ENCODE measurements around the gene ZCCHC14.

ZCCHC14 gene

DNA sequence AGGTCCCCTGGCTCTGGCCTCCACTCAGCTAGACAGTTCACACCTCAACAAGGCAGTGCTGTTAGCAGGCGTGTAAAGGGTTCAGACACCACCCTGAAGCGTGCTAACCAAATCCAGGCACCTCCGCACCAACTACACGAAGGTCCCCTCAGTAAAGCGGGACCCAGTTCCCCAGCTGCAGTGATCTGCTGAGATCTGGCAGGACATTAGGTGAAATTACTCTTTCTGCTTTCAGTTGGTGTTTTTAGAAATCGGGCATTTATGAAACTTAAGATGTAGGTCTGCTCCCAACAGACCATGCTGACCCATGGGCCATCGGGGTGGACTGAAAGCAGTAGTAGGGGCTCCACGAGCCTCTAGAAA, 136.4 kb downstream of the ZCCHC14 start:
- peaks cover 78% of the 10 kb centered on the region for H3K36me3 Mint-ChIP-seq (ENCODE audit: low read depth)
- no peak for DNase-seq

More for the DNA sequence above, 136.4 kb downstream of the ZCCHC14 start:
- no peaks in the 10 kb centered on the region for H3K9me3 Mint-ChIP-seq
- H3K27me3 Mint-ChIP-seq = no peaks in the 10 kb centered on the region
- H3K27ac Mint-ChIP-seq = no peak overlapping the region
- H3K4me1 Mint-ChIP-seq (ENCODE audit: low read depth) = peaks cover 10% of the 10 kb centered on the region
- H3K4me3 Mint-ChIP-seq = no peak overlapping the region

All from activated T-cell treated with anti-CD3 and anti-CD28 coated beads, Interleukin-2, amount 50 U/mL, for 24 hours (primary cell).